Cardiac muscle cell (in vitro differentiated cells and primary cell): ENCODE data around the gene CPED1. TPM values are rescaled to one million over a fixed set of nuclear protein-coding genes. Genes with fewer than 3 reads are reported as not detected.

Experiments used
- DNase-seq, 2 donors: peaks; one replicate each; pipeline versions ENCODE4 v3.0.0 to v3.0.0-alpha.2; 2010 to 2017; ENCODE audit warnings: low read depth in 1 of 2, low spot score in 1 of 2
- H3K27ac ChIP-seq: fragments of 200-600 bp; sonication (generic); 2 replicates; pipeline ENCODE4 v1.5.1; 2016
- H3K27me3 ChIP-seq: fragments of 200-600 bp; sonication (generic); 2 replicates; pipeline ENCODE4 v1.6.0; 2016; ENCODE audit warnings: control low read depth
- H3K36me3 ChIP-seq: fragments of 200-600 bp; sonication (generic); 2 replicates; pipeline ENCODE4 v1.5.1; 2016; ENCODE audit warnings: control low read depth
- H3K4me1 ChIP-seq: fragments of 200-600 bp; sonication (generic); 2 replicates; pipeline ENCODE4 v1.8.1; 2017; ENCODE audit warnings: low read depth, mild to moderate bottlenecking, mixed run types
- H3K4me3 ChIP-seq: fragments of 200-600 bp; sonication (generic); 2 replicates; pipeline ENCODE4 v1.5.1; 2016; ENCODE audit warnings: mild to moderate bottlenecking
- H3K9me3 ChIP-seq: fragments of 200-600 bp; sonication (generic); 2 replicates; pipeline ENCODE4 v1.5.1; 2017; ENCODE audit warnings: low read depth, mild to moderate bottlenecking, control low read depth
- polyA plus RNA-seq: library from polyadenylated mRNA; unstranded; fragments of >200 nt; fragmentation: Nextera tagmentation; extraction: Ambion mirVana; gene quantifications from 2 replicates; pipeline ENCODE4 v1.2.1, GENCODE V29; 2016
- total RNA-seq: library from RNA; depleted of rRNA; stranded (reverse); fragments of >200 nt; gene quantifications from 2 replicates; pipeline ENCODE4 v1.2.3, GENCODE V29; 2016
- TF ChIP-seq, protein P1 (sequence below): IDR thresholded peaks from 2 replicates; pipeline ENCODE4 v1.5.1; 2012; ENCODE audit warnings: low read depth, mild to moderate bottlenecking, low read length

Gene CPED1
- total and polyA plus RNA-seq, 2 experiments from 2014 or later, result 0.67 to 3.2 TPM

DNA sequence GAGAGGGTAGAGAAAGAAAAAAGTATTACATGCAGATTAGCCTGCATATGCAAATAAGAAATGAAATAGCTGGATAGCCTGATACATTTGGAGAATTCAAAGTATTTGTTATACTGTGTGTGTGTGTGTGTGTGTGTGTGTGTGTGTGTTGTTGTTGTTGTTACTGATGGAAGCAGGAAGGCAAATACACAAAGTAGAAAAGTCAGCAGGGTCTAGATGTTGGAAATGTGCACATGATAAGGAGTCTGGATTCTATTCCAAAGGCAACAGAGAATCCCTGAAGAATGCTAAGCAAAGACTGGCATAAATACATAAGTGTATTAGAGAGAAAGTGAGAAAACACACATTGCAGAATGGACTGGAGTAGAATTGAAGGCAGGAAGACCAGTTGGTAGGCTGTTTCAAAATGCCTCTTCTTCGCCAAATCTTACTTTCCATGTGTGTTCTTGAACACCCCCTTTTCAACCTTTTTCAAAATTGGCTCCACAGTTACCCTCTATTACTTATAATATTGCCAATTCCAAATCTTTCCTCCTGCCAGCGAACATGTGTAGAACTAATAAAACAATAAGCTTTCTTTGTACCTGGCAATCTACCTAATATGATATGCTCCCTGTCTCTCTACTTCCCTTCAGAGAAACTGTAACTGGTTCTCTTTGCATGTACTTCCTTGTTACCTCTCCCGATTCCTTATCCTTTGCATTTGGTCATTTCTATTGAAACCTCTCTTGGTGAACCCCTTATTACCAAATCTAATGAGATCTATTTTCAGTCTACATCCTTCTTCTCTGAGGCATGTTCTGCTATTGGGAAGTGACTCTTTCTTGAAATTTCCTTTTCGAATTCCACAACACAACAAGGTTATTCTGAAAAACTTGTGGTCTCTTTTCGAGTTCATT, 6.2 kb downstream of the CPED1 start:
- no peaks in the 10 kb centered on the region for H3K36me3 ChIP-seq
- H3K4me1 ChIP-seq, result no peaks in the 10 kb centered on the region
- TF ChIP-seq, protein P1, sequence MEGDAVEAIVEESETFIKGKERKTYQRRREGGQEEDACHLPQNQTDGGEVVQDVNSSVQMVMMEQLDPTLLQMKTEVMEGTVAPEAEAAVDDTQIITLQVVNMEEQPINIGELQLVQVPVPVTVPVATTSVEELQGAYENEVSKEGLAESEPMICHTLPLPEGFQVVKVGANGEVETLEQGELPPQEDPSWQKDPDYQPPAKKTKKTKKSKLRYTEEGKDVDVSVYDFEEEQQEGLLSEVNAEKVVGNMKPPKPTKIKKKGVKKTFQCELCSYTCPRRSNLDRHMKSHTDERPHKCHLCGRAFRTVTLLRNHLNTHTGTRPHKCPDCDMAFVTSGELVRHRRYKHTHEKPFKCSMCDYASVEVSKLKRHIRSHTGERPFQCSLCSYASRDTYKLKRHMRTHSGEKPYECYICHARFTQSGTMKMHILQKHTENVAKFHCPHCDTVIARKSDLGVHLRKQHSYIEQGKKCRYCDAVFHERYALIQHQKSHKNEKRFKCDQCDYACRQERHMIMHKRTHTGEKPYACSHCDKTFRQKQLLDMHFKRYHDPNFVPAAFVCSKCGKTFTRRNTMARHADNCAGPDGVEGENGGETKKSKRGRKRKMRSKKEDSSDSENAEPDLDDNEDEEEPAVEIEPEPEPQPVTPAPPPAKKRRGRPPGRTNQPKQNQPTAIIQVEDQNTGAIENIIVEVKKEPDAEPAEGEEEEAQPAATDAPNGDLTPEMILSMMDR, result no peak
- no peaks in the 10 kb centered on the region for H3K27me3 ChIP-seq
- H3K9me3 ChIP-seq, result no peaks in the 10 kb centered on the region
- DNase-seq, result no peak
- H3K27ac ChIP-seq, result no peak overlapping the region
- H3K4me3 ChIP-seq, result no peak overlapping the region

DNA sequence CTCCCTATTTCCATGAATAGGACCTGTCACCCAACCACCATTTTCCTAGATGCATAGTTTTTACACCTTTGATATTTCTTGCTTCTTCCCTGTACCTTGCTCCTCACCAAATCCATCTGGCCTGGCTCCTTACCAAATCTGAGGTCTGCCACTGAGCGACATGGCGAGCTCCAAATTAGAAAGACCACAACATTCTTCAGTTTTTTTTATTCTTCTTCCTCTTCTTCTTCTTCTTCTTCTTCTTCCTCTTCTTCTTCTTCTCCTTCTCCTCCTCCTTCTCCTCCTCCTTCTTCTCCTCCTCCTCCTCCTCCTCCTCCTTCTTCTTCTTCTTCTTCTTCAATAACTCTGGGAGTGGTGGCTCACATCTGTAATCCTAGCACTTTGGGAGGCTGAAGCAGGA, 7.1 kb downstream of the CPED1 start:
- no peak overlapping the region for H3K27ac ChIP-seq
- H3K27me3 ChIP-seq, result no peaks in the 10 kb centered on the region
- no peaks in the 10 kb centered on the region for H3K4me1 ChIP-seq
- no peaks in the 10 kb centered on the region for H3K36me3 ChIP-seq
- no peaks in the 10 kb centered on the region for H3K9me3 ChIP-seq
- no peak overlapping the region for H3K4me3 ChIP-seq
- TF ChIP-seq, protein P1, result no peak
- no peak for DNase-seq

DNA sequence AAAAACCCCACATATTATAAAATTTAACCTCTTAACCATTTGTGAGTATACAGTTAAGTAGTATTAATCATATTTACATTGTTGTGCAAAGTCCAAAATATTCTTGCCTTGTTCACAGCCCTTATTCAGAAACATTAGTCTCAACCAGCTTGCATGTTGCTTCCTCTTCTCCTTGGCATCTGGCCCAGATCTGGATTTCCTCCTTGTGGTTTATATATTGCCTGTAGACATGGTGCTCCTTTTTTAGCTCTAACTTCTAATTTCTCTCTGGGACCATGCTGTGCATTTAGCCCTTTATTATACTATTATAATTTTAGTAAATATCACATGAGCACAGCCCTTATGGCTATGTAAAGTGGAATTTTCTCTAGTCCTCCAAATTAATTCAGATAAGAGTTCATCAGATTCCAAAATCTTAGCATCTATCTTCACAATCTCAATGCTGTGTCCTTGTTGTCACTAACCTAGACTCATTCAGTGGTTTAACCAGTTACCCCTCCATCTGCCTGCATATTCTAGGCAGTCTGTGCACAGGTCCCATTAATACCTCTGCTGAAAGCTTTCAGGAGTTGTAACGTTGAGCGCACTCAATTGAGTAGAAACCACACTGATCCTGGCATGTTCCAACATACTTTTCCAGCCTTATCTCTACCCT, 7.9 kb downstream of the CPED1 start:
- no peaks in the 10 kb centered on the region for H3K9me3 ChIP-seq
- TF ChIP-seq, protein P1, result no peak
- H3K36me3 ChIP-seq, result no peaks in the 10 kb centered on the region
- no peaks in the 10 kb centered on the region for H3K27me3 ChIP-seq
- H3K4me1 ChIP-seq, result no peaks in the 10 kb centered on the region
- no peak overlapping the region for H3K27ac ChIP-seq
- H3K4me3 ChIP-seq, result no peak overlapping the region
- DNase-seq, result peak in 1 of 2 donors; percentile 94

DNA sequence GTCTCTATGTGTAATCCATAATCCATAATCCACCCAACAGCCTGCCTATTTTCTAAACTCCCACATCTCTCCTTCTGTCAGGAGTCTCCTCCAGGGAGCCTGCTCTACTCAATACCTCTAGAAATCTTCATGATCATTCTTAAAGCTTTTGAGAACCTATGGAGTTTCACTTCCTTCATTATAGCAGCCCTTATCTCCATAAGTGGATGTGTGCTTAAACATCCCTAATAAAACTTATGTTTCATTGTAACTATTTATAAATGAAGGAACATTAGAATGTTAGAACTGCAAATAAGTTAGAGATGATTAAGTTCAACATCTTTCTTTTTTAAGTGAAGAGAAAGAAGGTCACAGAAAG, 8.5 kb downstream of the CPED1 start:
- H3K4me3 ChIP-seq, result no peak overlapping the region
- H3K27me3 ChIP-seq, result no peaks in the 10 kb centered on the region
- H3K36me3 ChIP-seq, result no peaks in the 10 kb centered on the region
- TF ChIP-seq, protein P1, result no peak
- no peak overlapping the region for H3K27ac ChIP-seq
- H3K9me3 ChIP-seq, result no peaks in the 10 kb centered on the region
- H3K4me1 ChIP-seq, result no peaks in the 10 kb centered on the region
- DNase-seq, result no peak

DNA sequence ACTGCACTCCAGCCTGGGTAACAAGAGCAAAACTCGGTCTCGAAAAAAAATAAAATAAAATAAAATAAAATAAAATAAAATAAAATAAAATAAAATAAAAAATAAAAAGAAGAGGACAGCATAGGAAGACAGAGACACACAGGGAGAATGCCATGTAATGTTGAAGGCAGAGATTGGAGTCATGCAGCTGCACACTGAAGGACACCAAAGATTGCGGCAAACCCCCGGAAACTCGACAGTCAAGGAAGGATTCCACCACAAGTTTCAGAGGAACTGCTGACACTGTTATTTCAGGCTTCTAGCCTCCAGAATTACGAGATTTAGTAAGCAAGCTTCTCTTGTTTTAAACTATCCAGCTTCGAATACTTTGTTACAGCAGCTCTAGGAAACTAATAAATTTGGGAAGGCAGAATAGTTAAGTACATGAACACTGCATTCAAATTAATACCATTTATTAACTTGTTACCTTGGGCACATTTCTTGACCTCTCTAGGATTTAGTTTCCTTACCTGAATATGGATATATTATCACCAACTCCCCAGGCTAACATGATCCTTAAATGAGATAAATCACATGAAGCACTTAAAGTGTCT, 9.5 kb downstream of the CPED1 start:
- H3K27ac ChIP-seq, result no peak overlapping the region
- H3K4me1 ChIP-seq, result no peaks in the 10 kb centered on the region
- no peaks in the 10 kb centered on the region for H3K9me3 ChIP-seq
- no peak for DNase-seq
- no peak overlapping the region for H3K4me3 ChIP-seq
- TF ChIP-seq, protein P1, result no peak
- H3K27me3 ChIP-seq, result no peaks in the 10 kb centered on the region
- H3K36me3 ChIP-seq, result no peaks in the 10 kb centered on the region
